ENCODE measurements around the gene VWA8. TPM values are rescaled to one million over a fixed set of nuclear protein-coding genes. Genes with fewer than 3 reads are reported as not detected.

VWA8 gene
- total and polyA plus RNA-seq, 2 experiments from 2014 or later: 6.3 to 24.6 TPM

DNA sequence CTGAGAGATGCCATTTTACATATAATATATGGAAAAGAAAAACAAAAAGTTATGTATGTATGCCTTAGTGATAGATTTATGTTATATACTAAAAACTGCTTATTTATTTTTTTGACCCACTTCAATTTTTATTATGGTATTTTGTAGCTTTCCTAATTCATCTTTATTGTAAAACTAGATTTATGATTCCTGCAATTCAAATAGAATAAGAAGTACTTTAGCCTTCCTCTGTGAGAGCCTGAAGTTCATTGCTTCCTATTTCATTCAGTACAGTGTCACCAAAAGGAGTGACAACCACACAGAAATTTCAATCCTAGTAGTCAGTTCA is 345.4 kb downstream of the VWA8 start:
- Mint-ChIP-seq H3K4me1 (no peaks in the 10 kb centered on the region), H3K4me3 (no peak overlapping the region), H3K27ac (no peak overlapping the region), H3K27me3 (ENCODE audit: insufficient read depth, low read depth, poor library complexity) (no peaks in the 10 kb centered on the region), H3K36me3 (ENCODE audit: low read depth) (peaks cover 11% of the 10 kb centered on the region; the same call in 1 of the 3 replicates), H3K9me3 (peaks cover 8% of the 10 kb centered on the region; the same call in 2 of the 3 replicates)
- no peak overlapping the region for H2AFZ ChIP-seq
- no peak overlapping the region for H3K4me2 ChIP-seq
- H3K4me1 ChIP-seq (ENCODE audit: insufficient read depth): no peaks in the 10 kb centered on the region
- no peaks in the 10 kb centered on the region for H3F3A ChIP-seq (replicated peaks; ENCODE audit: low read depth)
- no peak for DNase-seq (ENCODE audit: low spot score)
- no peaks in the 10 kb centered on the region for H3K36me3 ChIP-seq (ENCODE audit: insufficient read depth)
- no peak for ATAC-seq
- no peak overlapping the region for H3K4me3 ChIP-seq
- H3K27me3 ChIP-seq (ENCODE audit: insufficient read depth): no peaks in the 10 kb centered on the region; the same call in 1 of the 2 replicates
- TF ChIP-seq CREB1 (CRISPR knock-in tag; IDR thresholded peaks at IDR 0.05; ENCODE audit: low read depth) (no peak), ZNF331 (CRISPR knock-in tag; IDR thresholded peaks at IDR 0.05; ENCODE audit: low read depth) (no peak), ZNF114 (CRISPR knock-in tag; IDR thresholded peaks at IDR 0.05) (no peak), ZNF462 (CRISPR knock-in tag; IDR thresholded peaks at IDR 0.05) (no peak), JUNB (IDR thresholded peaks at IDR 0.05; ENCODE audit: unreplicated experiment) (no peak), EZH2phosphoT487 (IDR thresholded peaks at IDR 0.05; ENCODE audit: unreplicated experiment) (no peak), EZH2 (IDR thresholded peaks at IDR 0.05; ENCODE audit: low read depth, unreplicated experiment) (no peak), STAT1 (IDR thresholded peaks at IDR 0.05; ENCODE audit: unreplicated experiment) (no peak), REST (IDR thresholded peaks at IDR 0.05; ENCODE audit: unreplicated experiment) (no peak), POLR2AphosphoS5 (IDR thresholded peaks at IDR 0.05; ENCODE audit: low read depth) (no peak), NANOG (IDR thresholded peaks at IDR 0.05; ENCODE audit: borderline replicate concordance) (no peak)
- TF ChIP-seq, protein P1, sequence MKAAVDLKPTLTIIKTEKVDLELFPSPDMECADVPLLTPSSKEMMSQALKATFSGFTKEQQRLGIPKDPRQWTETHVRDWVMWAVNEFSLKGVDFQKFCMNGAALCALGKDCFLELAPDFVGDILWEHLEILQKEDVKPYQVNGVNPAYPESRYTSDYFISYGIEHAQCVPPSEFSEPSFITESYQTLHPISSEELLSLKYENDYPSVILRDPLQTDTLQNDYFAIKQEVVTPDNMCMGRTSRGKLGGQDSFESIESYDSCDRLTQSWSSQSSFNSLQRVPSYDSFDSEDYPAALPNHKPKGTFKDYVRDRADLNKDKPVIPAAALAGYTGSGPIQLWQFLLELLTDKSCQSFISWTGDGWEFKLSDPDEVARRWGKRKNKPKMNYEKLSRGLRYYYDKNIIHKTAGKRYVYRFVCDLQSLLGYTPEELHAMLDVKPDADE (IDR thresholded peaks at IDR 0.05): no peak
- TF ChIP-seq, protein P2, sequence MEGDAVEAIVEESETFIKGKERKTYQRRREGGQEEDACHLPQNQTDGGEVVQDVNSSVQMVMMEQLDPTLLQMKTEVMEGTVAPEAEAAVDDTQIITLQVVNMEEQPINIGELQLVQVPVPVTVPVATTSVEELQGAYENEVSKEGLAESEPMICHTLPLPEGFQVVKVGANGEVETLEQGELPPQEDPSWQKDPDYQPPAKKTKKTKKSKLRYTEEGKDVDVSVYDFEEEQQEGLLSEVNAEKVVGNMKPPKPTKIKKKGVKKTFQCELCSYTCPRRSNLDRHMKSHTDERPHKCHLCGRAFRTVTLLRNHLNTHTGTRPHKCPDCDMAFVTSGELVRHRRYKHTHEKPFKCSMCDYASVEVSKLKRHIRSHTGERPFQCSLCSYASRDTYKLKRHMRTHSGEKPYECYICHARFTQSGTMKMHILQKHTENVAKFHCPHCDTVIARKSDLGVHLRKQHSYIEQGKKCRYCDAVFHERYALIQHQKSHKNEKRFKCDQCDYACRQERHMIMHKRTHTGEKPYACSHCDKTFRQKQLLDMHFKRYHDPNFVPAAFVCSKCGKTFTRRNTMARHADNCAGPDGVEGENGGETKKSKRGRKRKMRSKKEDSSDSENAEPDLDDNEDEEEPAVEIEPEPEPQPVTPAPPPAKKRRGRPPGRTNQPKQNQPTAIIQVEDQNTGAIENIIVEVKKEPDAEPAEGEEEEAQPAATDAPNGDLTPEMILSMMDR (conservative IDR thresholded peaks at IDR 0.05; ENCODE audit: low read depth in 2 of 2): no peak
- H3K27ac ChIP-seq (ENCODE audit: low read depth): no peak overlapping the region
- no peaks in the 10 kb centered on the region for H3K9me2 ChIP-seq (ENCODE audit: insufficient read depth)
- no peaks in the 10 kb centered on the region for H3K79me2 ChIP-seq (replicated peaks; ENCODE audit: insufficient read depth)
- H4K20me1 ChIP-seq (replicated peaks; ENCODE audit: insufficient read depth): 0 out of 2 replicates have a peak, but pooled peaks cover 3% of the 10 kb centered on the region

All from GM23338 (cell line).